Astrocyte of the hippocampus (primary cell): ENCODE results near the gene INSRR.

Experiments
- DNase-seq: peaks from one replicate; pipeline ENCODE4 v3.0.0; 2011; ENCODE audit warnings: low read depth, low spot score

INSRR gene

GRCh38 chr1:156832434-156832833 is 26.5 kb downstream of the INSRR start:
- no peak for DNase-seq

- no peak for DNase-seq
Observed at GRCh38 chr1:156828400-156829124, 30.4 kb downstream of the INSRR start.

GRCh38 chr1:156826630-156827029 is 32.3 kb downstream of the INSRR start:
- no peak for DNase-seq

GRCh38 chr1:156823210-156823790 is 35.6 kb downstream of the INSRR start:
- no peak for DNase-seq

GRCh38 chr1:156822680-156823079 is 36.2 kb downstream of the INSRR start:
- DNase-seq, result no peak

GRCh38 chr1:156821801-156822200 is 37.1 kb downstream of the INSRR start:
- DNase-seq, result peak; percentile 50

- DNase-seq, result no peak
Observed at GRCh38 chr1:156816561-156817328, 42.2 kb downstream of the INSRR start, which contains the start of gene SH2D2A. Gene SH2D2A, minus strand, starts transcription at chr1:156816848. Its CDS starts 140 bp downstream, at chr1:156816708.

GRCh38 chr1:156815961-156816422 is 42.9 kb downstream of the INSRR start:
- DNase-seq, result no peak

GRCh38 chr1:156815307-156815826 is 43.5 kb downstream of the INSRR start:
- no peak for DNase-seq

GRCh38 chr1:156814571-156815260 is 44.2 kb downstream of the INSRR start:
- DNase-seq, result no peak

- DNase-seq, result peak; percentile 75
Observed at GRCh38 chr1:156813750-156814570, 45.0 kb downstream of the INSRR start.

GRCh38 chr1:156813298-156813697 is 45.6 kb downstream of the INSRR start:
- DNase-seq, result no peak

GRCh38 chr1:156812293-156812990 is 46.5 kb downstream of the INSRR start:
- no peak for DNase-seq

GRCh38 chr1:156811168-156811567 is 47.7 kb downstream of the INSRR start:
- DNase-seq, result no peak

GRCh38 chr1:156809711-156810366 is 49.1 kb downstream of the INSRR start:
- DNase-seq, result no peak

GRCh38 chr1:156809281-156809680 is 49.6 kb downstream of the INSRR start:
- DNase-seq, result no peak

GRCh38 chr1:156808186-156809030 is 50.5 kb downstream of the INSRR start:
- DNase-seq, result no peak

GRCh38 chr1:156807627-156808026 is 51.3 kb downstream of the INSRR start:
- DNase-seq, result no peak
